Loucy (cell line): ENCODE measurements around the gene SPIN1.
"Not testable (repeated sequence)": the region's sequence is repeated elsewhere in the genome, so short reads cannot be mapped to it uniquely, and the experiment has no call there.

Experiments
- EZH2phosphoT487 ChIP-seq: fragments of 200-600 bp; IDR thresholded peaks from 2 replicates; pipeline ENCODE4 v1.6.1; 2018; ENCODE audit warnings: antibody characterized with exemption, mild to moderate bottlenecking, moderate library complexity, borderline replicate concordance
- TF ChIP-seq, protein P1 (sequence below): fragments of 200-600 bp; sonication (generic); conservative IDR thresholded peaks from 2 replicates; pipeline ENCODE4 v1.5.1; 2014; ENCODE audit warnings: mild to moderate bottlenecking, antibody characterized with exemption, low read length

DNA sequence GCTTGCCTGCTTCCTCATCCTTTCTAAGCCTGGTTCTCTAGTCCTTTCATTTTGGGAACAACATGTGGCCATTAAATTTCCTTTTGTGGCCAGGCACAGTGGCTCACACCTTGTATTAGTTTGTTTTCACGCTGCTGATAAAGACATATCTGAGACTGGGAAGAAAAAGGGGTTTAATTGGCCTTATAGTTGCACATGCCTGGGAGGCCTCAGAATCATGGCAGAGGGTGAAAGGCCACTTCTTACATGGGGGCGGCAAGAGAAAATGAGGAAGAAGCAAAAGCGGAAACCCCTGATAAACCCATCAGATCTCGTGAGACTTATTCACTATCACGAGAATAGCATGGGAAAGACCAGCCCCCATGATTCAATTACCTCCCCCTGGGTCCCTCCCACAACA is 37.9 kb upstream of the SPIN1 start:
- TF ChIP-seq, protein P1, sequence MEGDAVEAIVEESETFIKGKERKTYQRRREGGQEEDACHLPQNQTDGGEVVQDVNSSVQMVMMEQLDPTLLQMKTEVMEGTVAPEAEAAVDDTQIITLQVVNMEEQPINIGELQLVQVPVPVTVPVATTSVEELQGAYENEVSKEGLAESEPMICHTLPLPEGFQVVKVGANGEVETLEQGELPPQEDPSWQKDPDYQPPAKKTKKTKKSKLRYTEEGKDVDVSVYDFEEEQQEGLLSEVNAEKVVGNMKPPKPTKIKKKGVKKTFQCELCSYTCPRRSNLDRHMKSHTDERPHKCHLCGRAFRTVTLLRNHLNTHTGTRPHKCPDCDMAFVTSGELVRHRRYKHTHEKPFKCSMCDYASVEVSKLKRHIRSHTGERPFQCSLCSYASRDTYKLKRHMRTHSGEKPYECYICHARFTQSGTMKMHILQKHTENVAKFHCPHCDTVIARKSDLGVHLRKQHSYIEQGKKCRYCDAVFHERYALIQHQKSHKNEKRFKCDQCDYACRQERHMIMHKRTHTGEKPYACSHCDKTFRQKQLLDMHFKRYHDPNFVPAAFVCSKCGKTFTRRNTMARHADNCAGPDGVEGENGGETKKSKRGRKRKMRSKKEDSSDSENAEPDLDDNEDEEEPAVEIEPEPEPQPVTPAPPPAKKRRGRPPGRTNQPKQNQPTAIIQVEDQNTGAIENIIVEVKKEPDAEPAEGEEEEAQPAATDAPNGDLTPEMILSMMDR: not testable (repeated sequence)
- TF ChIP-seq EZH2phosphoT487: not testable (repeated sequence)
